NCI-H1105 treated with DMSO at 0.1 percent for 48 hours (cell line): ENCODE measurements around the gene CCNB2.
"Not testable (repeated sequence)": the region's sequence is repeated elsewhere in the genome, so short reads cannot be mapped to it uniquely, and the experiment has no call there.

Experiments
- DNase-seq: peaks from one replicate; lab custom pipeline; 2025; lab: John Stamatoyannopoulos, UW

Gene CCNB2

DNA sequence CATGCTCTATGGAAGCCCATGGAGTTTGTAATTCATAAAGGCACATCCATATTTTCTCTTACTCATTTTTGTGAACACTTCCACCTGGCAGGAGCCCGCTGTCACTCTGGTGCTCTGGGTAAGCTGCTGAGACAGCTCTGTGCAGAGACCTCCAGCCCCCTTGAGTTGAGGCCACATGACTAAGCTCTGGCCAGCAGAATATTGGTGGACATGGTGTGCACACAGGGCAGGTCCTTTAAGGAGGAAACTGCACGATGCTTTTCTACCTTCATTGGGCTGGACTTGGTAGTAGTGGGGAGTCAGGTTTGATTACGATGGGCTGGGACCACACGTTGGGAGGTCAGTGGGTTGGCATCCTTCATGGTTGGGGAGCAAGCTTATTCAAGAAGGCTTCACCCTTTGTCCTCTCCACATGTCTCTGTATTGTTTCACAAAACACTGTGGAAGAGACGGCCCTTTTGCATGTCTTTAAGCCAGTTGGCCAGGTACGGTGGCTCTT lies 29.0 kb downstream of the CCNB2 start:
- DNase-seq = no peak

DNA sequence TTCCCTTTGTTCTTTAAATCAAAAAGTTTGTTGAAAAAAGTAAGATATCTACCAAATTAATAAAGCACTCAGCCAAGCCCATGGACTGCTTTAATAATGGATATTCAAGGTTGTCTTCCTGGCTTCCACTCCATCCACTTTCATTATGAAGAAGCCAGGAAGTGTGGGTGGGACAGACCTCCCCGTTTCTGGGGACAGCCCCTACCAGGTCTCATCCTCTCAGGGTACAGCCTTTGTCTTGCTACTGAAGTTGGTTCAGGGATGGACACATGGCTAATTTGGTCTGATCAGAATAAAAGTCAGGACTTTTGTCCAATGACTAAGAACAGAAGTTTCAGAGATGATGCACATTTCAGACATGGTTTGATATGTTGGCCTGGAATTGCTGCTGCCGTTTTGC lies 32.6 kb downstream of the CCNB2 start:
- no peak for DNase-seq

DNA sequence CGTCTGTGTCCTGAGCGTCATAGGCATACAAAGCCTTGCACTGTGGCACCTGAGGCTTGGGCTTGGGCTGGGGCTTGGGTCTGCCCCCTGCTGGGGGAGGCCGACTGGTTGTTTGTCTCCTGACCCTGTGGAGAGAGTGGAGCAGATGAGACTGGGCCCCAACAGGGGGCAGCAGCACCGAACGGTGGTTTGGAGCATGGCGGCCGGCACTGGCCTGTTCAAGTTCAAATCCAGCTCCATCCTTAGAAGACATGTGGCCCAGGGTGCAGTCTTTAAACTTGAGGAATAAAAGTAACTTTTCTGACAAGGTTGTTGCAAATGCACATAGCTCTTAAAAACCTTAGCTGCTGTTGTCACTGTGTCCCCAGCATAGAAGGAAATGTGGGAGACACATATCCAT lies 33.3 kb downstream of the CCNB2 start:
- DNase-seq = peak; percentile 47

DNA sequence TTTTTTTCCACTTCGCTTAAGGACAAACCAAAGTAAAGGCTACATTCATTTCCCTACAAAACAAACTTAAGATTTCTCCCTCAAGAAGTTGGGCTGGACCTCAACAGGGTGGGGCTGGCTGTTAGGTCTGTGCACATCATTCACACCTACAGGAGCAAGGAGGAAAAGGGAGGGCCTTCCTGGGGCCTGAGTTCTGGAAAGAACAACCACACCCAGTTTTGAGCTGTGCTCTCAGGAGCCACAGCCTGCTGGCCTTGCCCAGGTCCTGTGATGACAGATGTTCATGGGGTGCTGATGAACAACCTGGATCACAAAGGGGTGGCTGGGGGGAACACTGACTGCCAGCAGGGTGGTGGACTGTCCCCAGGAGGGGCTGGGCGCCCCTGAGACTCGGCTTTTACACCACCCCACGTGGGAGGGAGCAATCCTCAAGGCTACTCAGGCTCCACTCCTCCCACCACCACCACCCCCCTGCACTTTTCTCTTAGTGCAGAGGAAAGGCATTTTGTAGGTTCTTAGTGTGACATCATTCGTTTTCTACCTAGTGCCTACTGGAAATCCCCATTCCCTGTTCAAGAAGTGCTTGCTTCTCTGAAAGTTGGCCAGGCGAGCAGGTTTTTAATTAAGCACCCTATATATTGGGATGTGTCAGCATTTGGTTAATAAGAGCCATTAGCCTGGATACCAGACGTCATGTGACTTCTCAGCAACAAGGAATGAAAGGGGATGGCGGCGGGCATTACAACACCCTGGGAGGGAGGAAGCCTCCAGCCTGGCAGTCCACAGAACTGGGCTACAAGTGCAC lies 35.7 kb downstream of the CCNB2 start:
- no peak for DNase-seq

DNA sequence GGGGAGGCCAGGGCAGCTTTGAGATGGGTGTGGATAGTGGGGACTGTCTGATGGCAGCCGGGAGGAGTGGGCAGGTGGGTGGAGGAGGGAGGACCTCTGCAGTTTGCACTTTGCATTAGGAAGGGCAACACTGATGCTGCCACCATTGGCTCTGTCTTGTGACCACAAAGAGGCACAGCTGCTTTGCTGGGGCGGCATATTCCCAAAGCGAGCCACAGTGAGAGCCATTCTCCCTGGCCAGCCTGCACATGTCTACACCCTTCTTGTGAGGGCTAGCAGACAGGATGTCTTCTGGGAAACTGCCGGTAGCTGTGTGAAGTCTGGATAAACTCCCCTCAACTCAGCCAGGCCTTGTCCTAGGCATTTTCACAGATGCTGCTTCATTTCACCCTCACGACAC lies 38.3 kb downstream of the CCNB2 start:
- DNase-seq = no peak

DNA sequence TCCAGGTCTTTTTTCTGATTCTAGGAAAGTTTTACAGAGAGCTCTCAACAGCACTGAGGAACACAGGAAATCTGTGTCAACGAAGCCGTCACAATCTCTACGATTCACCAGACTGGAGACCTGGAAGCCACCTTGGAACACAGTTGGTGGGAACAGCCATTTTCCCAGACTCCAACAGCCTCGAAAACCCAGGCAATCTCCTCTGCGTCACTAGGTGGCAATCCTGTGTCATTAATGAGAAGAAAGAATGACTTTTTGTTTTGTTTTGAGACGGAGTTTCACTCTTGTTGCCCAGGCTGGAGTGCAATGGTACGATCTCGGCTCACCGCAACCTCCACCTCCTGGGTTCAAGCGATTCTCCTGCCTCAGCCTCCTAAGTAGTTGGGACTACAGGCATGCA lies 39.6 kb downstream of the CCNB2 start:
- DNase-seq = not testable (repeated sequence)

DNA sequence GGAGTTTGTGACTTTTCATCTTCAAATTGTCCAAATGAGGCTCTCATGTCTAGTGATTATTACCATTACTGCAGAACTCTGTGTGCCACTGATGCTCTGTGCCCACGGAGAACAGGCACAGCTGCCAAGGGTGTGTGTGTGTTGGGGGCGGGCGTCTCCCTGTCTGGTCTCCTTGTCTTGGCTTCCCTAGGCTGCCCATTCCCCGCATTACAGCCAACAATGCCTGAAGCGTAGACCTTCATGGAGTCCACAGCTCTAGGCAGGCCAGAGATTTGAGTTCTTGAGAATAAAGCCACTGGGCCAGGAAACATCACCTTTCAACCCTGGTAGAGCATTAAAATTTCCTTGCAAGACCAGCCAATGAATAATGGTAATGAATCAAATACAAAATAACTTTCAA lies 42.7 kb downstream of the CCNB2 start:
- DNase-seq = no peak

DNA sequence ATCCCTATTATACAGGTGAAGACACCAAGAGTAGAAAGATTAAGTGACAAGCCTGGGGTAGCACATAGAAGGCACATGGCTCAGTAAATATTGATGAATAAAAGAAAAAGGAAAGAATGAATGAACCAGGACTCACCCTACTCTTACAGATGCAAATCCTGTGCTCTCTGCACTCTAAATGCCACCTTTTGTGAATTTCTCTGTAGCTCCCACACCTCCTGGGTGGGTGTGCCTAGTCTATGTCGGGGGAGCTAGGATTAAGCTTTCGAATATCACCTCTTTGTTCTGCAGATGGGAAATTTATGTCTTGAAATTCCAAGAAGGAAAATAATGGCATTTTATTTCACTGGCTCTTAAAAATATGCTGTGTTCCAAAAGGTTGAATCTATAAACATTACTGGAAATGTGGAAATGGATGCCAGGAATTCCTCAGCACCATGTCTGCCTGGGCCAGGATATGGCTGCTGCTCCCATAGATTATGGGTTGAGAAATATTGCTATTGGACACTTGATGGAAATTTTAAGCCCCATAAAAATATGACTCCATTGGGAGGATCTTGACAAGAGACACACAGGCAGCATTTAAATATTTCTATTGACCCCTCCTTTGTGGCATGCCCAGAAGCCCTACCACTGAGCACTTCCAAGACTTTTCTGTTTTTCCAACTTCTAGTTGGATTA lies 43.3 kb downstream of the CCNB2 start:
- no peak for DNase-seq

DNA sequence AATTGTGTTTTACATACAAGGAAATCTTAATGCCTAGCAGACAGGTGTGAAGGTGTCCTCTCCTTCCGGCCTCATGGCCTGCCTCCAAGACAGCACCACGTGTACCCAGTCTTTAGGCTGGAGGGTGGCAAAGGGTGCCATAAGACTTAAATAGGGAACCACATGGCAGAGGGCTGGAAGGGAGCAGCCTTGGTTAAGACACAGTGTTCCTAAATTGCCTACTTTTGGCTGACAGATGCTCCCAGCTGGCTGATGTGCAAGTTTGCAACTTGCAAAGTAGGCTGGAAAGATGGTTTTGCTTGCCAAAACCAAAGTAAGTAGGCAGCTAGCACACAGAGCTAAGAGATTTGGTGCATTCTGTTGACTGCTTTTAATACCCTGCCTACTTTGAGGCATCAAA lies 45.2 kb downstream of the CCNB2 start:
- no peak for DNase-seq

DNA sequence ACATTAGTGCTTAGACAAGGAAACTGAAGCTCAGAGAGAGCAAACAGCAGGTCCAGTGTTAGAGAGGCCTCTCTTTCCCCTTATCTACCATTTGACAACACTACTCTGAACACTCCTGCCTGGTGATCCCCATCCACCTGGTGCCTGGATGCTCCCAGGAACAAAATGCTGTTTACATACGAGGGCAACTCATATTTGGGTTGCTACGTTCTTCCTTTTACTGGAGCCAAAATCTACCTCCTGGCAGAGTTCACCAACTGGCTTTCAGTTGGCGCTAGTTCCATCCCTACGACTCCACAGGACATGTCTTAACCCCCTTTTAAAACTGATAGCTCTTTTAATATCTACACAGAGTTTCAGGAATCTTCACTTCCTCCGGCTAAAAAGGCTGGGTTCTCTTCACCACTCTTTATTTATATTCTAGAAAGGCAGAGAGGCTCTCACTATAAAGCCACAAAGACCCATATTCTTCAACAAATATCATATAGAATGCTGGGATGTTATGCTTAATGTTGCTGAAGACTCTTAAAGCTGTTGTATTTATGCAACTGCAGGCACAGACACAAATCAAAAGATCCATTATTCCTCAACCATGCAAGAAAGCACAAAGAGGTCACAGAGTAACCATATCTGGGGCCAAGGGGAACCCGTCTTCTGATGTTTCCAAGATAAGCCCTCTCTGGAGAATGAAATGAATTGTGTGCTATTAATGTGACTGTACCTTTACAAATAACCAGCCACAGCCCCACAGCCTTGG lies 47.9 kb downstream of the CCNB2 start:
- no peak for DNase-seq

DNA sequence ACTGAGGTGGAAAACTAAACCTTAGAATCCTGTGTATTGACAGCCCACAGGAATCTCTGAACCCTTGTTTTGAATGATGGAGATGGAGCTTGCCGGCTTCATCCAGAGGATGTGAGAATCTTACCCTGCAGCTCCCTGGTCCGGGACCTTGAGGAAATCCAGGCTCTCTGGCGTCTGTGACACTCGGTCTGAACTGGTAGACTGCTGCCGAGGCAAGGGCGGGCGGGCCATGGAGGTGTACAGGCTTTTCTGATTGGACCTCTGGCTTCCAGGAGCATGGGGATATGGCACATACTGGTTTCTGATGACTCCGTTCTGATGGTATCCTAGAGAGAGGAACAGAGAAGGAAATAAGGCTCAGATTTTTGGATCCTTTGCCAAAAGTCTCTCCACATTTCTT lies 48.5 kb downstream of the CCNB2 start:
- DNase-seq = no peak

DNA sequence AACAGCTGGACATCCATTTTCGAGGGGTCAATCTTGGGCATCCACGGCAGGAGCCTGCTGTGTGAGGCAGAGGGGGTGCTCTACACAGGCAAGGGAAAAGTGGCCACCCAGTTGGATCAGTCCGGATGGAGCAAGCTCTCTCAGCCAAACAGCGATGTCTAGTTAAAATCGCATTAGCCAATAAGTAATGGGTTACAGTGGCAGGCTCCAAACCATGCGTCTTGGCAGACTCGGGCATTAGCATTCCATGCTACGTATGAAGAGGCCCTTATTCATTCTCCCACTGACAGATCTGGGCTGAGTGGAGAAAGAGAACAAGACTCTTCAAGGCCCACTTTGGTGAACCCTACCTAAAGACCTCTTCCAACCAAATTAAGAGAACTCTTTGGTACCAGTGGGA lies 49.3 kb downstream of the CCNB2 start:
- no peak for DNase-seq

DNA sequence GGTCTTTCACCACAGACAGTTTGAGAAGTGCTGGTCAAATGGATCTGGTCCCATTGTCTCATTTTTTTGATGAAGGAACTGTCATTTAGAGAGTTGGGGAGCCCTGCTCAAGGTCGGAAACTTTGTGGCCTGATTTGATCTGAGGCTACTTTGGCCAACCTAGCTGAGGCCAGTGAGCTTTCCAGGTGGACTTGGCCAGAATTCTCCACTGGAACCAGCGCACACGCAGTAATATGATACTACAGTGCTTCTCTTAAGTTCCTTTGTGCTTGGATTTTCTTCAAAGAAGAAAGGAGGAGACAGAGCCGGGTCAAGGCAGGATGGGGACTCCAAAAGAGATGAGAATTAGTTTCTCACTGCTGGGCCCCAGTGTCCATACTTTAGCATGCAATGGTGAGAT lies 50.5 kb downstream of the CCNB2 start:
- DNase-seq = no peak

DNA sequence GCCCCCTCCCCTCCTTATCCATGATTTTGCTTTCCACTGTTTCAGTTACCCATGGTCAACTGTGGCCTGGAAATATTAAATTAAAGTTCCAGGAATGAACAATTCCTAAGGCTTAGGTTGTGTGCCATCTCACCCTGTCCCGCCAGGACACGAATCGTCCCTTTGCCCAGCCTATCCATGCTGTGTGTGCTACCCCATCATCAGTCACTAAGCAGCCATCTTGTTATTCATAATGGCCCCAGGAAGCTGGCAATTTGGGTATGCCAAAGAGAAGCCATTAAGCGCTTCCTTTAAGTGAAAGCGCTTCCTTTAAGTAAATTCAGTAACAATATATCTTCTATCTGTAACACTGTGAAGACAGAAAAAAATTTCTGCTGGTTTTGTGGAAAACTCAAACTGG lies 52.5 kb downstream of the CCNB2 start:
- no peak for DNase-seq

DNA sequence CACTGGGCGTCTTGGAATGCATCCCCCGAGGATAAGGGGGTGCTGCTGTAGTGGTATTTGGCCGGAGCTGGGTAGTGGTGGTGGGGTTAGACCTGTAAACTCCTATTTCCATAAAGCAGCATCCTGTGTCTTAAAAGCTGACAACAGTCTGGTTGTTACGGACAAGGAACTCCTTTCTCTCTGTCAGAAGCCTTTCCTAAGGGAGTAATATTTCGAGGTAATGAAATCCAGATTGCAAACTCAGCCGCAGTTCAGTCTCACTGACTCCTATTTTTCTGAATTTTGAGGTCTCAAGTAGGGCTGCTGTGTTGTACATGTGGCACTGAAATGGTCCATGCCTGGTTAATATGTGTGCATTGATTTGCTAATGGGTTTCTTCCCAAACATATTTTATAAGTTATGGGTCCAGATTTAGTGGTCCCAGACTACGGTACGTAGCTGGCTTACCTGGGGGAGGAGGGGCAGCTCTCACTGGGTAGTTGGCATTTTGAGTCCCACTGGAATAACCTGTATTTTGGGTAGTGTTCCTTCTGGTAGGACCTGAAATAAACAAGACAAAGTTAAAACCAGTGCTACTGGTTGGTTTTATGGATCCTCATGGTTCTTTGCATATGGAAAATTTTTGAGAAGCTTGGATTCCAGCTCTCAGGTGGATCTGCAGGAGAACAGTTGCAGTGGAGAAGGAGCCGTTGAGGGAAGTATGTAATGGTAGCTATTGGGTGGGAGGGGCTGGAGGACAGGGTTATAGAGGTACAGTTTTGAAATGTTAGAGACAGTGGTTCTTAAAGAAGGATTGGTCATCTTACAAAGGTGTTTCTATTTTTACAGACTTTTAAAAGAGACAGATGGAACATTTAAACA lies 53.1 kb downstream of the CCNB2 start:
- no peak for DNase-seq

DNA sequence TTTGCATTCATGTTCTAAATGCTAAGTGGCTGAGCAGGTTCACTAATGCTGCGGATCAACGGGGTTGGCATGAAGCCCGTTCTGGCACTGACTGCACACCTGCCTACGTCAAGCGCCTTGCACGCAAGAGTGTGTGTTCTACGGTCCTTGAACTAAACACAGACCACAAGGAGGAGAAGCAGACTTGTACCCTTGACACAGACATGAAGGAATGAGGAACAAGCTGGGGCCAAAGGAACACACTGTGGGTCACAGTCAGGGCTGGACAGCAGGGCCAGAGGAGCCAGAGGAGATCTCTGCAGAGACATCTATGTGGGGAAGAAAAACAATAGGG lies 53.7 kb downstream of the CCNB2 start:
- DNase-seq = peak; percentile 91

DNA sequence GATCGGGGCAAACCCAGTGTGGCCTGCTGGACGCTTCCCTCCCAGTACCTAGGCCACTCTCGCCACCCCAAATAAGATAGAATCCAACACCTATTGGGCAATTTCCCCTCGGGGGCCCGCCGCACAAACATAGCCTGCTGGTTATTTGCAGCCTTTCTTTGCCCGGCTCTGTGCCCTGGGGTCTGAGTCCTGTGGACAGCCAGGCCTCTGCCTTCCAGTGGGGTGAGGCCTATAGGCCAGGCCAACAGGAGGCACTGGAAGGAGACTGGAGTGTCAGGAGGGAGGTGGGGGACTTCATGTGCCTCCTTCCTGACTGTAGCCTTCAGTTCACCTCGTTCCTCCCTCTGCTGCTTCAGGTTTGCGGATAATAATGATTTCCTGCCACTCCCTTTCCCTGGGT lies 54.3 kb downstream of the CCNB2 start:
- no peak for DNase-seq

DNA sequence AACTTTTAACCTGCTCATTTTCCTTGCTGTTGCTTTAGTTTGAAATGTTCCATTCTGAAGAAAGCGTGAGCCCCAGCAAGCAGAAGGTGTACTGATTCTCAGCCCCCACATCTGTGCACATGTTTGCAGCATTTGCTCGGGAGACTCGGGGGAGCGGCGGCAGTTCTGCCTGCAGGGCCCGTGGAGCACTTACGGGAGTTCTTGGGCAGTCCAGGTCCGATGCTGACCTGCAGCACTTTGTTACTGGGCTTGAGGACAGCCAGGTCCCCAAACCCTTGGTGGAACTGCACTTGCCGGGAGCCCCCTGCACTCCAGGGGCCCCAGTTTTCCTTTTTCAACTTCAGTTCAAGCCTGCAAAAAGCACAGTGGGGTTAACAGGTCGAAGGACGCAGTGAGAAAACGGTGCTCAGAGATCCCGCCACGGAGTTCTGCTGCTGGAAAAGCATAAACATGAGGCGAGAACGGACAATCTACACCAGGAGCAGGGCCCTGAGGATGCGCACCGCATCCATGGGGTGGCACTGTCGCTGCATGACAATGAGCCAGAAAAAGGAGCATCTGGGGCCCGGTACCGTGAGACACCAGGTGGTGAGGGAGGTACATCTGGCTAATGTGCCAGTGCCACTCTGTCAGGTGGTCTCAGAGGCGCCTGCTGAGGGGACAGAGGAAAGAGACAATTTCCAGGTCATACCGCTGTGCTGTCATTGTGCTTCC lies 56.1 kb downstream of the CCNB2 start:
- peak; percentile 86 for DNase-seq

DNA sequence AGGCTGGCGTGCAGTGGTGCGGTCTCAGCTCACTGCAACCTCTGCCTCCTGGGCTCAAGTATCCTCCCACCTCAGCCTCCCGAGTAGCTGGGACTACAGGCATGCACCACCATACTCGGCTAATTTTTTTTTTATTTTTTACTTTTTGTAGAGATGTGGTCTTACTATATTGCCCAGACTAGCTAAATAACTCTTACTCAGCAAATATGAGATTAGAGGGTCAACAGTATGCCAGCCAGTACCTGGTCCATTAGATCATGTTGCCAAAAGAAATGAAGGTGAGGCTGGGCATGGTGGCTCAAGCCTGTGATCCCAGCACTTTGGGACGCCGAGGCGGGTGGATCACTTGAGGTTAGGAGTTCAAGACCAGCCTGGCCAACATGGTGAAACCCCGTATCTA lies 57.1 kb downstream of the CCNB2 start:
- not testable (repeated sequence) for DNase-seq

DNA sequence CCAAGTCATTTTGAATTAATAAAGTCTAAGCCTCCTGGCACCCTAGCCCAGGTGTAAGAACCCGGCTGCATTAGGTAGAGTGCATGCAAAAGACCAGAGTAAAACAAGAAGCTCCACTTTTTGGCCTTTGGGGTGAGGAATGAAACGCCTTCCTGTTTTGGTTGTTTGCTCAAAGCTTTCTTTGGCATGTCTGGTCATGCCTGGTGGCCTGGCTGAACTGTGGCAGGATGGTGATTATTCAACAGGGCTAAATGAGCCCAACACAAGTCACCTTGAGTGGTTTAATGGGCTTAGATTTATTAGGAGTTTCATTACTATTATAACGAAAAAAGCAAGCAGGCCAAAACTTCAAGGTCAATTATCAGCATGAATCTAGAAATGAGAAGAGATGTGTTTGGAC lies 60.8 kb downstream of the CCNB2 start:
- DNase-seq = peak; percentile 96

DNA sequence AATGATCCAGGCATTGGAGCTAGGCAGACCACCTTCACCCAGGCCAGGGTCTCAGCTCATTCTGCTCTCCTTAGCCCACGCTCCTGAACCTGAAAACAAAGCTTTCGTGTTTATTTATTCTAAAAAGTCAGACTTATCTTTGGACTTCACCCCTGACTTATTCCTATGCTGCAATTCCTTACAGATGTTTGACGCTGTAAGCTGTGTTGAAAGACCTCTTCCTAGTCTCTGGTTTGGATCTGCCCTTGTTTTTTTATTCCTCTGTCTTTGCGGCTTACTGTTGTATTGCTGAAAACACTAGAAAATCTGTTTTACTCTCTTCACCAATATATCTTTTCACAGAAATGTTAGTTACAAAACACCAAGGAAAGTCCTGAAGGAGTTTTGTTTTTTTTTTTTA lies 61.2 kb downstream of the CCNB2 start:
- no peak for DNase-seq
